HEK293 (cell line): ENCODE results near the gene MRPL4.

Source experiments
- CTCF ChIA-PET: fragments of 350-600 bp; formaldehyde crosslinking; extraction: SDS; loops from one replicate; lab custom pipeline; 2021; ENCODE audit warnings: antibody characterized with exemption; lab: Yijun Ruan, JAX
- POLR2A ChIA-PET: fragments of 300-600 bp; formaldehyde crosslinking; extraction: SDS; loops from one replicate; lab custom pipeline; 2020; ENCODE audit warnings: antibody characterized with exemption, inconsistent platforms; lab: Yijun Ruan, JAX
- H3K27ac ChIP-seq: fragments of 200-500 bp; sonication (Bioruptor generic); 2 replicates; pipeline ENCODE4 v1.5.1; 2014; ENCODE audit warnings: low read depth, low read length, control low read depth, inconsistent platforms; ENCODE audit errors: extremely low read depth
- H3K36me3 ChIP-seq, 2 experiments: fragments of 200-500 bp in 1 of 2; sonication (Bioruptor generic) in 1 of 2; 1 replicate in 1 of 2; 2 replicates in 1 of 2; pipeline ENCODE4 v1.5.1; 2014 to 2017; ENCODE audit warnings: inconsistent platforms in 2 of 2, low read length in 2 of 2; ENCODE audit not compliant: control insufficient read depth in 2 of 2, insufficient read depth in 1 of 2
- H3K4me1 ChIP-seq: fragments of 200-500 bp; sonication (Bioruptor generic); 2 replicates; pipeline ENCODE4 v1.5.1; 2014; ENCODE audit warnings: mild to moderate bottlenecking, low read length, inconsistent platforms; ENCODE audit not compliant: control insufficient read depth, insufficient read depth
- H3K4me3 ChIP-seq: 2 replicates; pipeline ENCODE4 v1.5.1; 2011; ENCODE audit warnings: low read depth, mild to moderate bottlenecking, control low read depth, low read length, moderate library complexity
- H3K9me3 ChIP-seq: fragments of 200-500 bp; sonication (Bioruptor generic); 2 replicates; pipeline ENCODE4 v1.5.1; 2014; ENCODE audit warnings: low read depth, low read length, inconsistent platforms; ENCODE audit not compliant: control insufficient read depth, insufficient read depth
- EGR2 ChIP-seq: fragments of 450-650 bp; formaldehyde crosslinking; IDR thresholded peaks from 2 replicates; pipeline ENCODE4 v1.5.1; 2016; ENCODE audit warnings: low read depth, missing biosample characterization, missing genetic modification characterization
- GLIS1 ChIP-seq: fragments of 450-650 bp; formaldehyde crosslinking; IDR thresholded peaks from 2 replicates; pipeline ENCODE4 v1.5.1; 2016; ENCODE audit warnings: missing biosample characterization, missing genetic modification characterization
- GLIS2 ChIP-seq: fragments of 450-650 bp; formaldehyde crosslinking; IDR thresholded peaks from 2 replicates; pipeline ENCODE4 v1.5.1; 2016; ENCODE audit warnings: missing biosample characterization, missing genetic modification characterization
- KLF10 ChIP-seq: fragments of 450-650 bp; IDR thresholded peaks from 2 replicates; pipeline ENCODE4 v1.5.1; 2018; ENCODE audit warnings: missing biosample characterization, mild to moderate bottlenecking, missing genetic modification characterization
- KLF7 ChIP-seq: fragments of 450-650 bp; formaldehyde crosslinking; IDR thresholded peaks from 2 replicates; pipeline ENCODE4 v1.5.1; 2016; ENCODE audit warnings: missing biosample characterization, missing genetic modification characterization, borderline replicate concordance
- KLF9 ChIP-seq: fragments of 450-650 bp; formaldehyde crosslinking; IDR thresholded peaks from 2 replicates; pipeline ENCODE4 v1.5.1; 2016; ENCODE audit warnings: missing biosample characterization, missing genetic modification characterization, low read depth
- SP2 ChIP-seq: fragments of 450-650 bp; formaldehyde crosslinking; IDR thresholded peaks from 2 replicates; pipeline ENCODE4 v1.5.1; 2016; ENCODE audit warnings: missing biosample characterization, missing genetic modification characterization
- YY2 ChIP-seq: fragments of 450-650 bp; formaldehyde crosslinking; IDR thresholded peaks from 2 replicates; pipeline ENCODE4 v1.5.1; 2016; ENCODE audit warnings: missing biosample characterization, missing genetic modification characterization
- ZEB2 ChIP-seq: fragments of 450-650 bp; formaldehyde crosslinking; IDR thresholded peaks from 2 replicates; pipeline ENCODE4 v1.5.1; 2016; ENCODE audit warnings: missing biosample characterization, missing genetic modification characterization
- ZFHX2 ChIP-seq: fragments of 450-650 bp; formaldehyde crosslinking; conservative IDR thresholded peaks from 2 replicates; pipeline ENCODE4 v1.5.1; 2016; ENCODE audit warnings: missing biosample characterization, missing genetic modification characterization
- ZNF169 ChIP-seq: fragments of 450-650 bp; formaldehyde crosslinking; IDR thresholded peaks from 2 replicates; pipeline ENCODE4 v1.5.1; 2016; ENCODE audit warnings: missing biosample characterization, missing genetic modification characterization
- ZNF335 ChIP-seq: fragments of 450-650 bp; formaldehyde crosslinking; conservative IDR thresholded peaks from 2 replicates; pipeline ENCODE4 v1.5.1; 2016; ENCODE audit warnings: missing biosample characterization, missing genetic modification characterization
- ZNF366 ChIP-seq: fragments of 450-650 bp; formaldehyde crosslinking; conservative IDR thresholded peaks from 2 replicates; pipeline ENCODE4 v1.5.1; 2016; ENCODE audit warnings: missing biosample characterization, missing genetic modification characterization
- ZNF600 ChIP-seq: fragments of 450-650 bp; formaldehyde crosslinking; IDR thresholded peaks from 2 replicates; pipeline ENCODE4 v1.5.1; 2016; ENCODE audit warnings: missing biosample characterization, missing genetic modification characterization
- ZNF626 ChIP-seq: fragments of 450-650 bp; sonication (Bioruptor Pico); formaldehyde crosslinking; IDR thresholded peaks from 2 replicates; pipeline ENCODE4 v1.5.1; 2018; ENCODE audit warnings: missing biosample characterization, missing genetic modification characterization, inconsistent platforms
- ZNF777 ChIP-seq: fragments of 450-650 bp; formaldehyde crosslinking; IDR thresholded peaks from 2 replicates; pipeline ENCODE4 v1.5.1; 2017; ENCODE audit warnings: missing biosample characterization, missing genetic modification characterization, borderline replicate concordance
- TF ChIP-seq, protein P1 (sequence below): fragments of 450-650 bp; formaldehyde crosslinking; optimal IDR thresholded peaks from 2 replicates; pipeline ENCODE3; 2016; ENCODE audit warnings: missing biosample characterization, mild to moderate bottlenecking, missing genetic modification characterization
- TF ChIP-seq, protein P2 (sequence below): fragments of 450-650 bp; formaldehyde crosslinking; IDR thresholded peaks from 2 replicates; pipeline ENCODE4 v1.5.1; 2016; ENCODE audit warnings: missing biosample characterization, missing genetic modification characterization
- TF ChIP-seq, protein P3 (sequence below): fragments of 450-650 bp; IDR thresholded peaks from 2 replicates; pipeline ENCODE4 v1.5.1; 2018; ENCODE audit warnings: missing biosample characterization, mild to moderate bottlenecking, missing genetic modification characterization
- TF ChIP-seq, protein P4 (sequence below): fragments of 450-650 bp; formaldehyde crosslinking; IDR thresholded peaks from 2 replicates; pipeline ENCODE4 v1.5.1; 2016; ENCODE audit warnings: missing biosample characterization, missing genetic modification characterization
- TF ChIP-seq, protein P5 (sequence below): fragments of 450-650 bp; formaldehyde crosslinking; IDR thresholded peaks from 2 replicates; pipeline ENCODE4 v1.5.1; 2016; ENCODE audit warnings: missing biosample characterization, missing genetic modification characterization
- TF ChIP-seq, protein P6 (sequence below): fragments of 450-650 bp; formaldehyde crosslinking; IDR thresholded peaks from 2 replicates; pipeline ENCODE4 v1.5.0; 2017; ENCODE audit warnings: missing biosample characterization, missing genetic modification characterization, borderline replicate concordance
- TF ChIP-seq, protein P7 (sequence below): fragments of 450-650 bp; formaldehyde crosslinking; IDR thresholded peaks from 2 replicates; pipeline ENCODE4 v1.5.1; 2017; ENCODE audit warnings: missing biosample characterization, mild to moderate bottlenecking, missing genetic modification characterization, moderate library complexity

MRPL4 gene

DNA sequence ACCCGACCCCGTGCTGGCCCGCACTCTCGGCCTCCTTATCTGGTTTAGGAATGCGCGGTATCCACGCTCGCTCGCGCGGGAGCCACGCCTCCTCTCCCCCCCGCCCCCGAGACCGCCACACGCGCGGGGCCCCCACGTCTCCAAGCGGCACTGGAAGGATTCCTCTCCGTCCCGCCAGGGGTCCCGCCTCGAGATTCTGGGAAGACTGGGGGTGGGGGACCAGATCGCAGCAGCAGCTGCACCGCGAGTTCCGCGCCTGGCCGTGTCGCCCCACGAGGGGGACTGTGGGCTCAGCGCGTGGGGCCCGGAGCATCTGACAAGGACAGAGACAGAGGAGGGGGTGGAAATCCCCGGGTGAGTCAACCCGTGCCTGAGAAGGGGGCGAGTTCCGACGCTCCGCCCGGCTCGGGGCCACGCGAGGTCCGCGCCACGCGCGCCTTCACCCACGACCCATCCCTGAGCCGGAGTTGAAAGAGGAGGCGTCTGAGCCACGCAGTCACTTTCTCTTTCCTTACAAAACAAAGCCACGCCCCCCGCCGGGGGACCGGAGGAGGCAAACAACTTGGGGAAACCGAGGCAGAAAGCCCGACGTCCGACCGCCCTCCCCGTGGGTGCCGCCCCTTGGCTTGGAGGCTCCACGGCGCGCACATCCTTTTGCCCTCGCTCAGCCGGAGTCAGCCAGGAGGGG lies 21.7 kb upstream of the MRPL4 start:
- Histone ChIP-seq H3K9me3 (no peaks in the 10 kb centered on the region), H3K4me1 (no peaks in the 10 kb centered on the region), H3K27ac (peak overlapping the region; percentile 74; the same call in 1 of the 2 replicates), H3K36me3 (no peaks in the 10 kb centered on the region), H3K4me3 (peak overlapping the region; percentile 78)
- ChIA-PET CTCF (interaction anchor here (0.6 to 0.7 kb wide), 2 partner anchors 43 to 53 kb away, joined by 3 to 5 read pairs; no protein-coding TSS in a partner anchor), POLR2A (interaction anchor here (1.0 to 1.3 kb wide), 3 partner anchors 10 to 403 kb away, joined by 3 read pairs; partner anchors contain the start of genes MRPL4 and UBL5)
- TF ChIP-seq GLIS2 (tag by site-specific recombination), result peak; percentile 53
- no peak for TF ChIP-seq ZNF169
- TF ChIP-seq GLIS1 (tag by site-specific recombination), result peak; percentile 15; the same call in 1 of the 2 replicates
- TF ChIP-seq, protein P1, sequence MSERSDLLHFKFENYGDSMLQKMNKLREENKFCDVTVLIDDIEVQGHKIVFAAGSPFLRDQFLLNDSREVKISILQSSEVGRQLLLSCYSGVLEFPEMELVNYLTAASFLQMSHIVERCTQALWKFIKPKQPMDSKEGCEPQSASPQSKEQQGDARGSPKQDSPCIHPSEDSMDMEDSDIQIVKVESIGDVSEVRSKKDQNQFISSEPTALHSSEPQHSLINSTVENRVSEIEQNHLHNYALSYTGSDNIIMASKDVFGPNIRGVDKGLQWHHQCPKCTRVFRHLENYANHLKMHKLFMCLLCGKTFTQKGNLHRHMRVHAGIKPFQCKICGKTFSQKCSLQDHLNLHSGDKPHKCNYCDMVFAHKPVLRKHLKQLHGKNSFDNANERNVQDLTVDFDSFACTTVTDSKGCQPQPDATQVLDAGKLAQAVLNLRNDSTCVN (tag by site-specific recombination), result peak; percentile 20
- TF ChIP-seq, protein P2, sequence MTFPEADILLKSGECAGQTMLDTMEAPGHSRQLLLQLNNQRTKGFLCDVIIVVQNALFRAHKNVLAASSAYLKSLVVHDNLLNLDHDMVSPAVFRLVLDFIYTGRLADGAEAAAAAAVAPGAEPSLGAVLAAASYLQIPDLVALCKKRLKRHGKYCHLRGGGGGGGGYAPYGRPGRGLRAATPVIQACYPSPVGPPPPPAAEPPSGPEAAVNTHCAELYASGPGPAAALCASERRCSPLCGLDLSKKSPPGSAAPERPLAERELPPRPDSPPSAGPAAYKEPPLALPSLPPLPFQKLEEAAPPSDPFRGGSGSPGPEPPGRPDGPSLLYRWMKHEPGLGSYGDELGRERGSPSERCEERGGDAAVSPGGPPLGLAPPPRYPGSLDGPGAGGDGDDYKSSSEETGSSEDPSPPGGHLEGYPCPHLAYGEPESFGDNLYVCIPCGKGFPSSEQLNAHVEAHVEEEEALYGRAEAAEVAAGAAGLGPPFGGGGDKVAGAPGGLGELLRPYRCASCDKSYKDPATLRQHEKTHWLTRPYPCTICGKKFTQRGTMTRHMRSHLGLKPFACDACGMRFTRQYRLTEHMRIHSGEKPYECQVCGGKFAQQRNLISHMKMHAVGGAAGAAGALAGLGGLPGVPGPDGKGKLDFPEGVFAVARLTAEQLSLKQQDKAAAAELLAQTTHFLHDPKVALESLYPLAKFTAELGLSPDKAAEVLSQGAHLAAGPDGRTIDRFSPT (tag by site-specific recombination), result peak; percentile 60; the same call in 1 of the 2 replicates
- TF ChIP-seq ZNF777 (tag by site-specific recombination), result no peak
- TF ChIP-seq, protein P3, sequence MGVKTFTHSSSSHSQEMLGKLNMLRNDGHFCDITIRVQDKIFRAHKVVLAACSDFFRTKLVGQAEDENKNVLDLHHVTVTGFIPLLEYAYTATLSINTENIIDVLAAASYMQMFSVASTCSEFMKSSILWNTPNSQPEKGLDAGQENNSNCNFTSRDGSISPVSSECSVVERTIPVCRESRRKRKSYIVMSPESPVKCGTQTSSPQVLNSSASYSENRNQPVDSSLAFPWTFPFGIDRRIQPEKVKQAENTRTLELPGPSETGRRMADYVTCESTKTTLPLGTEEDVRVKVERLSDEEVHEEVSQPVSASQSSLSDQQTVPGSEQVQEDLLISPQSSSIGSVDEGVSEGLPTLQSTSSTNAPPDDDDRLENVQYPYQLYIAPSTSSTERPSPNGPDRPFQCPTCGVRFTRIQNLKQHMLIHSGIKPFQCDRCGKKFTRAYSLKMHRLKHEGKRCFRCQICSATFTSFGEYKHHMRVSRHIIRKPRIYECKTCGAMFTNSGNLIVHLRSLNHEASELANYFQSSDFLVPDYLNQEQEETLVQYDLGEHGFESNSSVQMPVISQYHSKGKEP (tag by site-specific recombination), result no peak
- no peak for TF ChIP-seq ZNF600 (tag by site-specific recombination)
- TF ChIP-seq ZNF335, result no peak
- peak; percentile 78 for TF ChIP-seq ZFHX2
- no peak for TF ChIP-seq ZNF366 (tag by site-specific recombination)
- TF ChIP-seq KLF9 (tag by site-specific recombination), result peak; percentile 51; the same call in 1 of the 2 replicates
- TF ChIP-seq, protein P4, sequence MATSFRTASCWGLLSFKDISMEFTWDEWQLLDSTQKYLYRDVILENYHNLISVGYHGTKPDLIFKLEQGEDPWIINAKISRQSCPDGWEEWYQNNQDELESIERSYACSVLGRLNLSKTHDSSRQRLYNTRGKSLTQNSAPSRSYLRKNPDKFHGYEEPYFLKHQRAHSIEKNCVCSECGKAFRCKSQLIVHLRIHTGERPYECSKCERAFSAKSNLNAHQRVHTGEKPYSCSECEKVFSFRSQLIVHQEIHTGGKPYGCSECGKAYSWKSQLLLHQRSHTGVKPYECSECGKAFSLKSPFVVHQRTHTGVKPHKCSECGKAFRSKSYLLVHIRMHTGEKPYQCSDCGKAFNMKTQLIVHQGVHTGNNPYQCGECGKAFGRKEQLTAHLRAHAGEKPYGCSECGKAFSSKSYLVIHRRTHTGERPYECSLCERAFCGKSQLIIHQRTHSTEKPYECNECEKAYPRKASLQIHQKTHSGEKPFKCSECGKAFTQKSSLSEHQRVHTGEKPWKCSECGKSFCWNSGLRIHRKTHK (tag by site-specific recombination), result no peak
- peak; percentile 35 for TF ChIP-seq SP2 (tag by site-specific recombination)
- TF ChIP-seq YY2 (tag by site-specific recombination), result no peak
- TF ChIP-seq KLF10 (tag by site-specific recombination), result peak; percentile 40; the same call in 1 of the 2 replicates
- TF ChIP-seq, protein P5, sequence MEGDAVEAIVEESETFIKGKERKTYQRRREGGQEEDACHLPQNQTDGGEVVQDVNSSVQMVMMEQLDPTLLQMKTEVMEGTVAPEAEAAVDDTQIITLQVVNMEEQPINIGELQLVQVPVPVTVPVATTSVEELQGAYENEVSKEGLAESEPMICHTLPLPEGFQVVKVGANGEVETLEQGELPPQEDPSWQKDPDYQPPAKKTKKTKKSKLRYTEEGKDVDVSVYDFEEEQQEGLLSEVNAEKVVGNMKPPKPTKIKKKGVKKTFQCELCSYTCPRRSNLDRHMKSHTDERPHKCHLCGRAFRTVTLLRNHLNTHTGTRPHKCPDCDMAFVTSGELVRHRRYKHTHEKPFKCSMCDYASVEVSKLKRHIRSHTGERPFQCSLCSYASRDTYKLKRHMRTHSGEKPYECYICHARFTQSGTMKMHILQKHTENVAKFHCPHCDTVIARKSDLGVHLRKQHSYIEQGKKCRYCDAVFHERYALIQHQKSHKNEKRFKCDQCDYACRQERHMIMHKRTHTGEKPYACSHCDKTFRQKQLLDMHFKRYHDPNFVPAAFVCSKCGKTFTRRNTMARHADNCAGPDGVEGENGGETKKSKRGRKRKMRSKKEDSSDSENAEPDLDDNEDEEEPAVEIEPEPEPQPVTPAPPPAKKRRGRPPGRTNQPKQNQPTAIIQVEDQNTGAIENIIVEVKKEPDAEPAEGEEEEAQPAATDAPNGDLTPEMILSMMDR, result peak; percentile 37
- TF ChIP-seq, protein P6, sequence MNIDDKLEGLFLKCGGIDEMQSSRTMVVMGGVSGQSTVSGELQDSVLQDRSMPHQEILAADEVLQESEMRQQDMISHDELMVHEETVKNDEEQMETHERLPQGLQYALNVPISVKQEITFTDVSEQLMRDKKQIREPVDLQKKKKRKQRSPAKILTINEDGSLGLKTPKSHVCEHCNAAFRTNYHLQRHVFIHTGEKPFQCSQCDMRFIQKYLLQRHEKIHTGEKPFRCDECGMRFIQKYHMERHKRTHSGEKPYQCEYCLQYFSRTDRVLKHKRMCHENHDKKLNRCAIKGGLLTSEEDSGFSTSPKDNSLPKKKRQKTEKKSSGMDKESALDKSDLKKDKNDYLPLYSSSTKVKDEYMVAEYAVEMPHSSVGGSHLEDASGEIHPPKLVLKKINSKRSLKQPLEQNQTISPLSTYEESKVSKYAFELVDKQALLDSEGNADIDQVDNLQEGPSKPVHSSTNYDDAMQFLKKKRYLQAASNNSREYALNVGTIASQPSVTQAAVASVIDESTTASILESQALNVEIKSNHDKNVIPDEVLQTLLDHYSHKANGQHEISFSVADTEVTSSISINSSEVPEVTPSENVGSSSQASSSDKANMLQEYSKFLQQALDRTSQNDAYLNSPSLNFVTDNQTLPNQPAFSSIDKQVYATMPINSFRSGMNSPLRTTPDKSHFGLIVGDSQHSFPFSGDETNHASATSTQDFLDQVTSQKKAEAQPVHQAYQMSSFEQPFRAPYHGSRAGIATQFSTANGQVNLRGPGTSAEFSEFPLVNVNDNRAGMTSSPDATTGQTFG, result no peak
- TF ChIP-seq ZNF626 (tag by site-specific recombination), result no peak
- TF ChIP-seq, protein P7, sequence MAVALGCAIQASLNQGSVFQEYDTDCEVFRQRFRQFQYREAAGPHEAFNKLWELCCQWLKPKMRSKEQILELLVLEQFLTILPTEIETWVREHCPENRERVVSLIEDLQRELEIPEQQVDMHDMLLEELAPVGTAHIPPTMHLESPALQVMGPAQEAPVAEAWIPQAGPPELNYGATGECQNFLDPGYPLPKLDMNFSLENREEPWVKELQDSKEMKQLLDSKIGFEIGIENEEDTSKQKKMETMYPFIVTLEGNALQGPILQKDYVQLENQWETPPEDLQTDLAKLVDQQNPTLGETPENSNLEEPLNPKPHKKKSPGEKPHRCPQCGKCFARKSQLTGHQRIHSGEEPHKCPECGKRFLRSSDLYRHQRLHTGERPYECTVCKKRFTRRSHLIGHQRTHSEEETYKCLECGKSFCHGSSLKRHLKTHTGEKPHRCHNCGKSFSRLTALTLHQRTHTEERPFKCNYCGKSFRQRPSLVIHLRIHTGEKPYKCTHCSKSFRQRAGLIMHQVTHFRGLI (tag by site-specific recombination), result no peak
- TF ChIP-seq ZEB2 (tag by site-specific recombination), result peak; percentile 19; the same call in 1 of the 2 replicates
- peak; percentile 67 for TF ChIP-seq EGR2 (tag by site-specific recombination)
- TF ChIP-seq KLF7 (tag by site-specific recombination), result no peak
